Esophagus squamous epithelium (tissue), 5 donors: ENCODE data around the gene SEC14L1. TPM values are rescaled to one million over a fixed set of nuclear protein-coding genes. Genes with fewer than 3 reads are reported as not detected.

ENCODE experiments used
- DNase-seq: peaks from one replicate; lab custom pipeline; 2025; lab: John Stamatoyannopoulos, UW
- H3K27ac ChIP-seq, 4 donors: fragments of 200-600 bp; sonication (generic); one replicate each; pipeline ENCODE4 v1.5.1; 2016 to 2019; ENCODE audit warnings: mild to moderate bottlenecking in 1 of 4
- H3K27me3 ChIP-seq, 4 donors: fragments of 200-600 bp; sonication (generic); 1 replicate in 3 of 4; 2 replicates in 1 of 4; pipeline versions ENCODE4 v1.5.1 to v1.6.0; 2017 to 2021; ENCODE audit warnings: antibody characterized with exemption in 1 of 4
- H3K36me3 ChIP-seq, 3 donors: fragments of 200-600 bp; sonication (generic); one replicate each; pipeline ENCODE4 v1.5.1; 2016 to 2019
- H3K4me1 ChIP-seq, 3 donors: fragments of 200-600 bp; sonication (generic); one replicate each; pipeline ENCODE4 v1.5.1; 2017 to 2019
- H3K4me3 ChIP-seq, 4 donors: fragments of 200-600 bp; sonication (generic); 1 replicate in 3 of 4; 2 replicates in 1 of 4; pipeline ENCODE4 v1.5.1; 2016 to 2019; ENCODE audit warnings: mild to moderate bottlenecking in 2 of 4, moderate library complexity in 1 of 4
- H3K9me3 ChIP-seq, 3 donors: fragments of 200-600 bp; sonication (generic); one replicate each; pipeline ENCODE4 v1.5.1; 2016 to 2019
- POLR2A ChIP-seq, 4 donors: fragments of 450-650 bp; IDR thresholded peaks; one replicate each; pipeline ENCODE4 v1.6.1; 2017; ENCODE audit warnings: antibody characterized with exemption in 4 of 4, mild to moderate bottlenecking in 4 of 4, moderate library complexity in 3 of 4
- WGBS, 2 donors: methylation state at CpG; one replicate each; pipeline ENCODE4 v1.1.5; 2018; 5-methylcytosine and 5-hydroxymethylcytosine counted together
- intact Hi-C: fragments of 100-400 bp; cut with DNase I; formaldehyde crosslinking; loops from one replicate; pipeline ENCODE4 v1.15.0; 2022
- total RNA-seq, 4 donors: library from RNA; depleted of rRNA; stranded (reverse); fragments of >200 nt; gene quantifications; one replicate each; pipeline ENCODE4 v1.1.0, GENCODE V29; 2016
- TF ChIP-seq, protein P1 (sequence below), 6 experiments: fragments of 450-650 bp in 4 of 6; fragments of 200-600 bp in 2 of 6; sonication (generic) in 2 of 6; IDR thresholded peaks; one replicate each; pipeline ENCODE4 v1.5.1; 2016 to 2019; ENCODE audit warnings: antibody characterized with exemption in 6 of 6, mild to moderate bottlenecking in 4 of 6, moderate library complexity in 4 of 6
- donor health status: DM: yes; HTN: yes; CAD: no.

Gene SEC14L1
- total RNA-seq, 4 donors from 2014 or later = 27.3 to 39.2 (median 32.8) TPM

DNA sequence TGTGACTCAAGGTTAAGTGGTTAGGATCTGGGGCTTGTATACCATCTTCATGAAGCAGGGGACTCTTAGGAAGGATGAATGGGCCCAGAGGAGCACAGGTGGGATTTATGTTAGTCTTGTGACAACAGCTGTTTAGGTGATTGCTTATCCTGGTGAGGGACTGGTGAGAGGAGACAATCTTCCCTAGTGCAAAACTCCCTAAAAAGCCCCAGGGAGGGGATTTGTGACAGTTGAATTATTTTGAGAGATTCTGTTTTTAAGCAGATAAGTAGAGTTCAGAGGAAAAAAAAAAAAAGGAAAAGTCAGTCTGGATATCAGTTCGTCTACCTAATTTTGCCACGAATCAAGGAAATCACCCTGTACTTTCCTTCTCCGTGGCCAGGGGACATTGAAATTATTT, 35.1 kb upstream of the SEC14L1 start:
- WGBS, 2 donors = 90 to 94% methylated on average over 3 of the region's 3 CpGs
- Histone ChIP-seq H3K9me3 (no peaks in the 10 kb centered on the region), H3K27ac (no peak overlapping the region), H3K36me3 (no peaks in the 10 kb centered on the region), H3K4me1 (peaks cover 8 to 25% (median 16%) of the 10 kb centered on the region in 3 donors), H3K27me3 (no peaks in the 10 kb centered on the region), H3K4me3 (no peak overlapping the region)
- intact Hi-C loops = no loop called here
- TF ChIP-seq, protein P1, sequence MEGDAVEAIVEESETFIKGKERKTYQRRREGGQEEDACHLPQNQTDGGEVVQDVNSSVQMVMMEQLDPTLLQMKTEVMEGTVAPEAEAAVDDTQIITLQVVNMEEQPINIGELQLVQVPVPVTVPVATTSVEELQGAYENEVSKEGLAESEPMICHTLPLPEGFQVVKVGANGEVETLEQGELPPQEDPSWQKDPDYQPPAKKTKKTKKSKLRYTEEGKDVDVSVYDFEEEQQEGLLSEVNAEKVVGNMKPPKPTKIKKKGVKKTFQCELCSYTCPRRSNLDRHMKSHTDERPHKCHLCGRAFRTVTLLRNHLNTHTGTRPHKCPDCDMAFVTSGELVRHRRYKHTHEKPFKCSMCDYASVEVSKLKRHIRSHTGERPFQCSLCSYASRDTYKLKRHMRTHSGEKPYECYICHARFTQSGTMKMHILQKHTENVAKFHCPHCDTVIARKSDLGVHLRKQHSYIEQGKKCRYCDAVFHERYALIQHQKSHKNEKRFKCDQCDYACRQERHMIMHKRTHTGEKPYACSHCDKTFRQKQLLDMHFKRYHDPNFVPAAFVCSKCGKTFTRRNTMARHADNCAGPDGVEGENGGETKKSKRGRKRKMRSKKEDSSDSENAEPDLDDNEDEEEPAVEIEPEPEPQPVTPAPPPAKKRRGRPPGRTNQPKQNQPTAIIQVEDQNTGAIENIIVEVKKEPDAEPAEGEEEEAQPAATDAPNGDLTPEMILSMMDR (IDR thresholded peaks at IDR 0.05) = no peak
- no peak for TF ChIP-seq POLR2A (IDR thresholded peaks at IDR 0.05)
- no peak for DNase-seq

DNA sequence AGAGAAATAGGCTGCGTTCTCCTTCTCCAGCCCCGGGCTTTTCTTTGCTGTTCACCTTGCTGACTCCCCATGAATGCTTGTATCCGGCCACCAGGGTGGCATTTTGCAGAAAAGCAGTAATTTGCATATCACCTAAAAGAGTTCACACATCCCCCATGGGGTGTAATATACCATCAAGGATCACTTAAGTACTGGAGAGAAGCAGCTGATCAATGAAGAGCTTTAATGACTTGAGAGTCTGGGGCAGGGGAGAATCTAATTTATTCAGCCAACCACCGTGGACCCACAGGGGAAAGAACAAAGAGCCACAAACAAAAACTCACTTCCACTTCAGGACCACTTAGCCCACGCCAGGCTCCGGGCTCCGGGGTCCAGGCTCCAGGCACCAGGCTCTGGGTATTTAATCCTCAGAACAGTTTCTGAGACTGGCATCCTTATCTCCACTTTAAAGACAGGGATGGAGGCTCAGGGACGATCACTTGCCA, 33.9 kb upstream of the SEC14L1 start:
- H3K9me3 ChIP-seq = no peaks in the 10 kb centered on the region
- WGBS, 2 donors = 76 to 86% methylated on average over 8 of the region's 8 CpGs
- peaks cover 8 to 32% (median 18%) of the 10 kb centered on the region in 3 donors for H3K4me1 ChIP-seq
- no peak overlapping the region for H3K27ac ChIP-seq
- intact Hi-C loops = no loop called here
- no peaks in the 10 kb centered on the region for H3K27me3 ChIP-seq
- no peaks in the 10 kb centered on the region for H3K36me3 ChIP-seq
- TF ChIP-seq POLR2A (IDR thresholded peaks at IDR 0.05) = no peak
- TF ChIP-seq, protein P1 (IDR thresholded peaks at IDR 0.05) = peak in 2 of 6 experiments; percentile 8 to 9
- no peak overlapping the region for H3K4me3 ChIP-seq
- DNase-seq = no peak

DNA sequence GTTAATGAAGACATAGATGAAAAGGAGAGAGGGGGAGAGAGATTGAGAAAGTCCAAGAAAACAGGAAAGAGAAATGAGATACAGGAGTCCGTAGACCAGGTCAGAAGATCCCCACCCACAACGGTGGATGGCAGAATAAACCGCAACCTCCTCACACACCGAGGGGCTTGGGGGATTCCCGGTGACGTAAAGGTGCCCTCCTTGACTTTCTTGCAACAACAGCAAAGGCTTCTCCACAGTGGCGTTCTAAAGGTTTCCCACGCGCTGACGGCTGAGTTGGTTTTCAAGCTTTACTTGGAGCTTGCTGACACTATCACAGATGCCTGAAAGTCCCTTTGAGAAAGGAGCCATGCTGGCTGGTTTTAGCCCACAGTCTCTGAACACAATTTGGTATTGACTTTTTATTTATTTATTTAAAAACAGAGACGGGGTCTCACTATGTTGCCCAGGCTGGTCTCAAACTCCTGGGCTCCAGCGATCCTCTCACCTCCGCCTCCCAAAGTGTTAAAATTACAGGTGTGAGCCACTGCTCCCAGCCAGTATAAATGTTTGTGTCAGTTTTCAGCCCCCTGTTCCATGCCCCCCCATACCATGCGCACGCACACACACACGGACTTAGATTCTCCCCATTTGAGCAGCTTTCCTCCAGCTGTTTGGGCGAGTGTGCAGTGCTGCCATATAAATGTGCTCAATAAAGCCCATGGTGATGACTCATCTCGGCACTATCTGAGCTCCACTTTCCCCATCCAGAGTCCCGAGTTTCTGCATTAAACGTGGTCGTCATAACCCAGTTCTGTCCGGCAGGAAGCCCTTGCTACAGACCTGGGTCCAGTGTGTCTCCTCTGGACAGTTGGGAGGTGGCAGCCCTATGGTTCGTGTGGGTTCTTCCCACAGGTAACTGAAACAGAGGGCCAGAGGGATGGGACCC, 33.0 kb upstream of the SEC14L1 start:
- WGBS, 2 donors = 84 to 86% methylated on average over 17 to 20 of the region's 23 CpGs
- intact Hi-C loops = no loop called here
- H3K27me3 ChIP-seq = no peaks in the 10 kb centered on the region
- no peak overlapping the region for H3K4me3 ChIP-seq
- TF ChIP-seq, protein P1 (IDR thresholded peaks at IDR 0.05) = no peak
- no peak for TF ChIP-seq POLR2A (IDR thresholded peaks at IDR 0.05)
- peak overlapping the region in 1 of 4 donors; percentile 78 for H3K27ac ChIP-seq
- no peaks in the 10 kb centered on the region for H3K36me3 ChIP-seq
- DNase-seq = no peak
- H3K4me1 ChIP-seq = peaks cover 8 to 32% (median 18%) of the 10 kb centered on the region in 3 donors
- H3K9me3 ChIP-seq = no peaks in the 10 kb centered on the region

DNA sequence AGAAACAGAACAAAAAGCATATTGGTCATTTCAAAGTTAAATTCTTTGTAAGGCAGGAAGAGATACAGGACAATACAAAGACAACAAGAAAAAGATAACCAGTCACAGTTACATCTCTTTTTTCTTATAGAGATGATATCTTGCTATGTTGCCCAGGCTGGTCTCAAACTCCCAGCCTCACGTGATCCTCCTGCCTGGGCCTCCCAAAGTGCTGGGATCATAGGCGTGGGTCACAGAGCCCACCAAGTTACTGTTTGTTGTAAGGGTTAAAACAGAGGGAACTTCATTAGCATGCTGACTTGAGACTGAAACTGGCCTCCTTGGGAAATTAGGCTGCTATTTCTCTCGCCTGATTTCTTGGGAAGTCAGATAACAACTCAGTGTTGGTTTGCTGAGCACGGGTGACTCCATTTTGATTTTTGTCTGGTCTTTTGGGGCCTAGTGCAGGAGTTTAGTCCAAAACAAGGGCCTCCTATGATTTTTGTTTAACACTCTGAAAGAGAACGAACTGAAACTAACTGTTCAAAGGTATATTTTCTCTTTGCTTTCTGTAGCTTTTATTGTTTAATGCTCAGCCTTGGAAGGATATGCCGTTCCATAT, 31.5 kb upstream of the SEC14L1 start:
- no peak for TF ChIP-seq POLR2A (IDR thresholded peaks at IDR 0.05)
- TF ChIP-seq, protein P1 (IDR thresholded peaks at IDR 0.05) = no peak
- Histone ChIP-seq H3K27me3 (no peaks in the 10 kb centered on the region), H3K27ac (peak overlapping the region; percentile 30 to 82 (median 80)), H3K4me3 (no peak overlapping the region), H3K9me3 (no peaks in the 10 kb centered on the region), H3K36me3 (no peaks in the 10 kb centered on the region), H3K4me1 (peaks cover 8 to 27% (median 18%) of the 10 kb centered on the region in 3 donors)
- intact Hi-C loops = no loop called here
- WGBS, 2 donors = 66 to 73% methylated on average over 6 of the region's 6 CpGs
- no peak for DNase-seq
